GM23248 (cell line): ENCODE measurements around the gene IQSEC1.

Experiments used
- EZH2 ChIP-seq: fragments of 200-600 bp; sonication (generic); IDR thresholded peaks from 2 replicates; pipeline ENCODE4 v1.6.1; 2018; ENCODE audit warnings: antibody characterized with exemption, mild to moderate bottlenecking; ENCODE audit not compliant: insufficient read depth, poor library complexity, severe bottlenecking
- EZH2phosphoT487 ChIP-seq: fragments of 200-600 bp; sonication (generic); IDR thresholded peaks from 2 replicates; pipeline ENCODE4 v1.6.1; 2018; ENCODE audit warnings: antibody characterized with exemption, moderate library complexity, mild to moderate bottlenecking, low read depth; ENCODE audit not compliant: insufficient read depth

GRCh38 chr3:13112521-13113345 lies 39.5 kb upstream of the IQSEC1 start:
- no peak for TF ChIP-seq EZH2
- TF ChIP-seq EZH2phosphoT487: no peak
